HepG2 (cell line): ENCODE measurements around the gene PSME3IP1. TPM values are rescaled to one million over a fixed set of nuclear protein-coding genes. Genes with fewer than 3 reads are reported as not detected.

ENCODE experiments used
- ATAC-seq: fragments of 200-7000 bp; cut with Tn5 transposase; 3 replicates; pipeline ENCODE4 v1.9.1; 2020; ENCODE audit warnings: mild to moderate bottlenecking, moderate library complexity
- BruUV-seq: library from RNA; stranded (reverse); fragments of 400-500 nt; replicated peaks from 2 replicates; lab custom pipeline; 2021; lab: Mats Ljungman, UMichigan
- CTCF ChIA-PET: fragments of 300-600 bp; formaldehyde crosslinking; extraction: SDS; loops from one replicate; lab custom pipeline; 2021; ENCODE audit warnings: low total read pairs, inconsistent platforms, low intra/inter-chr PET ratio; lab: Yijun Ruan, JAX
- POLR2A ChIA-PET: fragments of 350-600 bp; sonication (Branson Sonifier 250); formaldehyde crosslinking; loops from one replicate; lab custom pipeline; 2020; ENCODE audit warnings: antibody characterized with exemption, inconsistent platforms; lab: Yijun Ruan, JAX
- DNase-seq: peaks from one replicate; pipeline ENCODE4 v3.0.0-alpha.2; 2015; ENCODE audit warnings: low spot score
- FAIRE-seq: peaks from 3 replicates; lab custom pipeline; 2011; peaks lifted over from hg19 to GRCh38; lab: Jason Lieb, UNC
- H2AFZ ChIP-seq: one replicate; pipeline ENCODE4 v1.6.1; 2011; ENCODE audit warnings: low read length, inconsistent platforms
- H3K27ac ChIP-seq: fragments of 300-600 bp; 3 replicates; pipeline ENCODE4 v1.8.0; 2011; ENCODE audit warnings: mixed run types, mild to moderate bottlenecking, mixed read lengths, low read length, inconsistent platforms; ENCODE audit not compliant: insufficient read depth; ENCODE audit errors: extremely low read length
- H3K27me3 ChIP-seq, 2 experiments: fragments of 200-600 bp in 1 of 2; 2 replicates in 1 of 2; 3 replicates in 1 of 2; pipeline versions ENCODE4 v1.6.0 to v1.8.0; 2011; ENCODE audit warnings: low read length in 2 of 2, mild to moderate bottlenecking in 2 of 2, moderate library complexity in 2 of 2, inconsistent platforms in 1 of 2; ENCODE audit not compliant: insufficient read depth in 2 of 2, control insufficient read depth in 1 of 2
- H3K36me3 ChIP-seq, 2 experiments: fragments of 200-600 bp in 1 of 2; replicated peaks in 1 of 2; 2 replicates in 1 of 2; 3 replicates in 1 of 2; pipeline versions ENCODE4 v1.5.1 to v1.8.0; 2011; ENCODE audit warnings: low read length in 2 of 2, inconsistent platforms in 1 of 2; ENCODE audit not compliant: insufficient read depth in 2 of 2, control insufficient read depth in 1 of 2
- H3K4me1 ChIP-seq: 2 replicates; pipeline ENCODE4 v1.5.1; 2012; ENCODE audit warnings: low read length, inconsistent platforms; ENCODE audit not compliant: insufficient read depth
- H3K4me2 ChIP-seq: 2 replicates; pipeline ENCODE4 v1.6.0; 2011; ENCODE audit warnings: low read depth, low read length, inconsistent platforms
- H3K4me3 ChIP-seq, 3 experiments: fragments of 200-600 bp in 1 of 3; sonication (generic), shearing (Covaris generic) in 1 of 3; replicated peaks in 1 of 3; 2 replicates each; pipeline ENCODE4 v1.5.1; 2011 to 2016; ENCODE audit warnings: low read length in 3 of 3, inconsistent platforms in 2 of 3, low read depth in 2 of 3, mild to moderate bottlenecking in 2 of 3, control low read depth in 1 of 3, mixed read lengths in 1 of 3; ENCODE audit not compliant: insufficient read depth in 1 of 3
- H3K79me2 ChIP-seq: one replicate; pipeline ENCODE4 v1.6.1; 2011; ENCODE audit warnings: low read length, inconsistent platforms; ENCODE audit not compliant: insufficient read depth
- H3K9ac ChIP-seq: 2 replicates; pipeline ENCODE4 v1.6.0; 2011; ENCODE audit warnings: mild to moderate bottlenecking, low read depth, low read length, inconsistent platforms; ENCODE audit not compliant: insufficient read depth
- H3K9me3 ChIP-seq: 2 replicates; pipeline ENCODE4 v1.5.1; 2012; ENCODE audit warnings: mild to moderate bottlenecking, low read length
- H4K20me1 ChIP-seq: 2 replicates; pipeline ENCODE4 v1.6.0; 2011; ENCODE audit warnings: inconsistent platforms, mild to moderate bottlenecking, low read length, moderate library complexity; ENCODE audit not compliant: insufficient read depth
- PCBP1 ChIP-seq: fragments of 200-400 bp; formaldehyde crosslinking; IDR thresholded peaks from 2 replicates; pipeline ENCODE4 v1.6.1; 2017; ENCODE audit warnings: mild to moderate bottlenecking, low read depth, low read length, borderline replicate concordance
- SMARCC2 ChIP-seq: fragments of 450-650 bp; IDR thresholded peaks from 2 replicates; pipeline ENCODE4 v1.6.1; 2017; ENCODE audit warnings: antibody characterized with exemption, mild to moderate bottlenecking
- TBP ChIP-seq: sonication (generic); formaldehyde crosslinking; IDR thresholded peaks from 2 replicates; pipeline ENCODE4 v1.5.0; 2020; ENCODE audit warnings: missing genetic modification reagents
- TEAD2 ChIP-seq: sonication (generic); formaldehyde crosslinking; IDR thresholded peaks from 2 replicates; pipeline ENCODE4 v1.9.0; 2021; ENCODE audit warnings: missing genetic modification reagents
- YY1 ChIP-seq: IDR thresholded peaks from 2 replicates; pipeline ENCODE4 v1.6.1; 2011; ENCODE audit warnings: low read length, low read depth, moderate library complexity, mild to moderate bottlenecking; ENCODE audit not compliant: insufficient read depth, insufficient replicate concordance
- ZNF121 ChIP-seq: sonication (generic); formaldehyde crosslinking; IDR thresholded peaks from 2 replicates; pipeline ENCODE4 v1.5.0; 2020; ENCODE audit warnings: mild to moderate bottlenecking, missing genetic modification reagents
- ZNF138 ChIP-seq: sonication (generic); formaldehyde crosslinking; IDR thresholded peaks from 2 replicates; pipeline ENCODE4 v1.5.0; 2020; ENCODE audit warnings: mild to moderate bottlenecking, low read depth, missing genetic modification reagents
- ZNF20 ChIP-seq: sonication (generic); formaldehyde crosslinking; IDR thresholded peaks from 2 replicates; pipeline ENCODE4 v1.4.0; 2020; ENCODE audit warnings: mild to moderate bottlenecking, moderate library complexity, missing genetic modification reagents
- ZNF24 ChIP-seq: fragments of 450-650 bp; IDR thresholded peaks from 2 replicates; pipeline ENCODE4 v1.6.1; 2017; ENCODE audit warnings: antibody characterized with exemption, mild to moderate bottlenecking
- ZNF260 ChIP-seq: sonication (generic); formaldehyde crosslinking; IDR thresholded peaks from 2 replicates; pipeline ENCODE4 v1.4.0; 2020; ENCODE audit warnings: missing genetic modification reagents, low read depth, mild to moderate bottlenecking, borderline replicate concordance
- ZNF292 ChIP-seq: sonication (generic); formaldehyde crosslinking; IDR thresholded peaks from 2 replicates; pipeline ENCODE4 v1.8.1; 2022; ENCODE audit warnings: mild to moderate bottlenecking, low read depth, missing genetic modification reagents, borderline replicate concordance
- ZNF460 ChIP-seq: sonication (generic); formaldehyde crosslinking; IDR thresholded peaks from 2 replicates; pipeline ENCODE4 v1.5.1; 2020; ENCODE audit warnings: missing genetic modification reagents, mild to moderate bottlenecking, borderline replicate concordance
- ZNF816 ChIP-seq: sonication (generic); formaldehyde crosslinking; IDR thresholded peaks from 2 replicates; pipeline ENCODE4 v1.8.0; 2022; ENCODE audit warnings: missing genetic modification reagents, mild to moderate bottlenecking, borderline replicate concordance
- in situ Hi-C: cut with HindIII; loops from 2 replicates; pipeline ENCODE4 v1.10.0; 2017; ENCODE audit warnings: low pct_unique_long_range_greater_than_20kb; ENCODE audit not compliant: extremely low pct_ligation_motif_present
- intact Hi-C: fragments of 100-400 bp; cut with micrococcal nuclease; formaldehyde crosslinking; loops from one replicate; pipeline ENCODE4 v1.10.0; 2022; ENCODE audit not compliant: unreplicated experiment
- polyA plus RNA-seq, 8 experiments: library from polyadenylated mRNA; depleted of rRNA in 3 of 8; stranded (reverse) in 7 of 8; unstranded in 1 of 8; fragments of >200 nt; fragmentation: Illumina TruSeq in 4 of 8; extraction: Trizol in 4 of 8; gene quantifications; 2 replicates each; pipeline versions ENCODE4 v1.2.1 to v1.2.3, GENCODE V29; 2011 to 2016; ENCODE audit warnings: low read depth in 4 of 8, missing spikeins in 1 of 8, mixed read lengths in 1 of 8; ENCODE audit not compliant: insufficient read depth in 1 of 8
- total RNA-seq, 5 experiments: library from RNA; depleted of rRNA; stranded (reverse); fragments of >200 nt; fragmentation: Illumina TruSeq; extraction: Trizol; gene quantifications; 2 replicates each; pipeline ENCODE4 v1.2.3, GENCODE V29; 2016; ENCODE audit warnings: low read depth in 1 of 5
- TF ChIP-seq, protein P1 (sequence below): sonication (generic); formaldehyde crosslinking; IDR thresholded peaks from 2 replicates; pipeline ENCODE4 v1.5.1; 2020; ENCODE audit warnings: missing genetic modification reagents, mild to moderate bottlenecking, borderline replicate concordance
- TF ChIP-seq, protein P2 (sequence below): sonication (generic); formaldehyde crosslinking; IDR thresholded peaks from 2 replicates; pipeline ENCODE4 v1.5.0; 2020; ENCODE audit warnings: mild to moderate bottlenecking, missing genetic modification reagents
- TF ChIP-seq, protein P3 (sequence below): IDR thresholded peaks from 2 replicates; pipeline ENCODE4 v1.6.1; 2016; ENCODE audit warnings: low read depth, borderline replicate concordance
- TF ChIP-seq, protein P4 (sequence below): sonication (generic); formaldehyde crosslinking; IDR thresholded peaks from 2 replicates; pipeline ENCODE4 v1.4.0; 2020; ENCODE audit warnings: missing genetic modification reagents
- TF ChIP-seq, protein P5 (sequence below): sonication (generic); formaldehyde crosslinking; IDR thresholded peaks from 2 replicates; pipeline ENCODE4 v1.5.0; 2020; ENCODE audit warnings: missing genetic modification reagents

The PSME3IP1 gene
- total and polyA plus RNA-seq, 2 of the 13 experiments (the other 11 are each of a cell fraction or from before 2014, with no cell fraction given): 90.8 to 99.8 TPM

DNA sequence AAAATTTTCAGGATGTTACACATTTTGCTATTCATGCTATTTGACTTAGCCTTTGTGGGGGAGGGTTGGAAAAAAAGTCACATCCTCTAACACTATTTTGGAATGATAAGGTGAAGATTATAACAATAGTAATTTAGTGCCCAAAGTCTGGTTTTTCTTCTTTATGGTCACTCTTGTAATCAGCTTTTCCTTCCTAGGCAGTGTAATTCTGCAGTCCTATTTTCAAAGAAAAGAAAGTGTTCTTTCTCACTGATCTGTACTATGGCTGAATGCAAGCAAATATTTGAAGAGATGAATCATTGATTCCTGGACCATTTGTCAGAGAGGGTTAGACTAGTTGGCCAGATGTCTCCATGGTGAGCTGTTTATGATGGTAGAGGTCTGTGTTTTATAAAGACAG lies 8.7 kb upstream of the PSME3IP1 start:
- Histone ChIP-seq H3K9me3 (no peaks in the 10 kb centered on the region), H3K4me2 (peak overlapping the region; percentile 37), H3K27me3 (no peaks in the 10 kb centered on the region; a peak in 1 of 5 replicates), H3K4me1 (peaks cover 98% of the 10 kb centered on the region), H4K20me1 (peaks cover 52% of the 10 kb centered on the region), H3K36me3 (peaks cover 2 to 14% of the 10 kb centered on the region in 2 experiments; a peak in 4 of 5 replicates), H3K27ac (peak overlapping the region; percentile 56), H2AFZ (no peak overlapping the region), H3K79me2 (peaks cover 96% of the 10 kb centered on the region), H3K9ac (no peak overlapping the region), H3K4me3 (peak overlapping the region in 1 of 3 experiments; percentile 11; a peak in 2 of 6 replicates)
- ATAC-seq (peak; percentile 97), FAIRE-seq (peak; percentile 81), DNase-seq (peak; percentile 96)
- BruUV-seq: no TSS peak
- intact Hi-C loops: loop anchor here (1.0 kb wide), 1 partner anchor 8 kb away; the partner anchor contains the start of genes PSME3IP1 and RSPRY1
- CTCF ChIA-PET: no interaction called here
- POLR2A ChIA-PET: interaction anchor here (0.7 to 1.9 kb wide), 5 partner anchors 9 to 178 kb away, joined by 3 to 33 read pairs (median 6); partner anchors contain the start of genes CX3CL1, PSME3IP1 and RSPRY1
- in situ Hi-C loops: no loop called here
- TF ChIP-seq ZNF138 (CRISPR knock-in tag) (no peak), ZNF20 (CRISPR knock-in tag) (no peak), ZNF24 (0 out of 2 replicates have a peak, but pooled peaks have one; percentile 20), ZNF292 (CRISPR knock-in tag) (no peak; the same call in 1 of the 2 replicates), SMARCC2 (peak; percentile 82; the same call in 1 of the 2 replicates), TEAD2 (no peak), ZNF260 (CRISPR knock-in tag) (no peak), ZNF121 (CRISPR knock-in tag) (no peak), YY1 (no peak), TBP (CRISPR knock-in tag) (no peak), ZNF816 (CRISPR knock-in tag) (no peak), ZNF460 (no peak), PCBP1 (no peak)
- TF ChIP-seq, protein P1, sequence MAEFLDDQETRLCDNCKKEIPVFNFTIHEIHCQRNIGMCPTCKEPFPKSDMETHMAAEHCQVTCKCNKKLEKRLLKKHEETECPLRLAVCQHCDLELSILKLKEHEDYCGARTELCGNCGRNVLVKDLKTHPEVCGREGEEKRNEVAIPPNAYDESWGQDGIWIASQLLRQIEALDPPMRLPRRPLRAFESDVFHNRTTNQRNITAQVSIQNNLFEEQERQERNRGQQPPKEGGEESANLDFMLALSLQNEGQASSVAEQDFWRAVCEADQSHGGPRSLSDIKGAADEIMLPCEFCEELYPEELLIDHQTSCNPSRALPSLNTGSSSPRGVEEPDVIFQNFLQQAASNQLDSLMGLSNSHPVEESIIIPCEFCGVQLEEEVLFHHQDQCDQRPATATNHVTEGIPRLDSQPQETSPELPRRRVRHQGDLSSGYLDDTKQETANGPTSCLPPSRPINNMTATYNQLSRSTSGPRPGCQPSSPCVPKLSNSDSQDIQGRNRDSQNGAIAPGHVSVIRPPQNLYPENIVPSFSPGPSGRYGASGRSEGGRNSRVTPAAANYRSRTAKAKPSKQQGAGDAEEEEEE (CRISPR knock-in tag): no peak
- TF ChIP-seq, protein P2, sequence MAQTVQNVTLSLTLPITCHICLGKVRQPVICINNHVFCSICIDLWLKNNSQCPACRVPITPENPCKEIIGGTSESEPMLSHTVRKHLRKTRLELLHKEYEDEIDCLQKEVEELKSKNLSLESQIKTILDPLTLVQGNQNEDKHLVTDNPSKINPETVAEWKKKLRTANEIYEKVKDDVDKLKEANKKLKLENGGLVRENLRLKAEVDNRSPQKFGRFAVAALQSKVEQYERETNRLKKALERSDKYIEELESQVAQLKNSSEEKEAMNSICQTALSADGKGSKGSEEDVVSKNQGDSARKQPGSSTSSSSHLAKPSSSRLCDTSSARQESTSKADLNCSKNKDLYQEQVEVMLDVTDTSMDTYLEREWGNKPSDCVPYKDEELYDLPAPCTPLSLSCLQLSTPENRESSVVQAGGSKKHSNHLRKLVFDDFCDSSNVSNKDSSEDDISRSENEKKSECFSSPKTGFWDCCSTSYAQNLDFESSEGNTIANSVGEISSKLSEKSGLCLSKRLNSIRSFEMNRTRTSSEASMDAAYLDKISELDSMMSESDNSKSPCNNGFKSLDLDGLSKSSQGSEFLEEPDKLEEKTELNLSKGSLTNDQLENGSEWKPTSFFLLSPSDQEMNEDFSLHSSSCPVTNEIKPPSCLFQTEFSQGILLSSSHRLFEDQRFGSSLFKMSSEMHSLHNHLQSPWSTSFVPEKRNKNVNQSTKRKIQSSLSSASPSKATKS (CRISPR knock-in tag): no peak
- TF ChIP-seq, protein P3, sequence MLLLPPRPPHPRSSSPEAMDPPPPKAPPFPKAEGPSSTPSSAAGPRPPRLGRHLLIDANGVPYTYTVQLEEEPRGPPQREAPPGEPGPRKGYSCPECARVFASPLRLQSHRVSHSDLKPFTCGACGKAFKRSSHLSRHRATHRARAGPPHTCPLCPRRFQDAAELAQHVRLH (CRISPR knock-in tag): no peak
- TF ChIP-seq, protein P4, sequence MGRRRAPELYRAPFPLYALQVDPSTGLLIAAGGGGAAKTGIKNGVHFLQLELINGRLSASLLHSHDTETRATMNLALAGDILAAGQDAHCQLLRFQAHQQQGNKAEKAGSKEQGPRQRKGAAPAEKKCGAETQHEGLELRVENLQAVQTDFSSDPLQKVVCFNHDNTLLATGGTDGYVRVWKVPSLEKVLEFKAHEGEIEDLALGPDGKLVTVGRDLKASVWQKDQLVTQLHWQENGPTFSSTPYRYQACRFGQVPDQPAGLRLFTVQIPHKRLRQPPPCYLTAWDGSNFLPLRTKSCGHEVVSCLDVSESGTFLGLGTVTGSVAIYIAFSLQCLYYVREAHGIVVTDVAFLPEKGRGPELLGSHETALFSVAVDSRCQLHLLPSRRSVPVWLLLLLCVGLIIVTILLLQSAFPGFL (CRISPR knock-in tag): no peak
- TF ChIP-seq, protein P5, sequence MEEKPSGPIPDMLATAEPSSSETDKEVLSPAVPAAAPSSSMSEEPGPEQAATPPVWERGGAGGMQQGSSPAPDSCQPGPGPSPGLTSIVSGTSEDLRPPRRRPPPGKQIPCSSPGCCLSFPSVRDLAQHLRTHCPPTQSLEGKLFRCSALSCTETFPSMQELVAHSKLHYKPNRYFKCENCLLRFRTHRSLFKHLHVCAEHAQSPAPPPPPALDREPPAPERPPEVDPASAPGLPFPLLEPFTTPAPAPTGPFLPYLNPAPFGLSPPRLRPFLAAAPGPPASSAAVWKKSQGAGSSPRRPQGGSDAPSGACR (CRISPR knock-in tag): no peak
